B cell (primary cell): ENCODE data around the gene GRAP. TPM values are rescaled to one million over a fixed set of nuclear protein-coding genes. Genes with fewer than 3 reads are reported as not detected.
"Not testable (repeated sequence)": the region's sequence is repeated elsewhere in the genome, so short reads cannot be mapped to it uniquely, and the experiment has no call there.

Experiments used
- ATAC-seq: fragments of 200-7000 bp; cut with Tn5 transposase; one replicate; pipeline ENCODE4 v1.10.0; 2021; ENCODE audit warnings: low read depth, mild to moderate bottlenecking, moderate number of reproducible peaks, moderate library complexity
- CTCF ChIA-PET: fragments of 350-600 bp; sonication (Branson Sonifier 250); formaldehyde crosslinking; loops from one replicate; lab custom pipeline; 2021; ENCODE audit warnings: antibody characterized with exemption, inconsistent platforms; lab: Charles Lee
- POLR2A ChIA-PET: fragments of 350-600 bp; sonication (Branson Sonifier 250); formaldehyde crosslinking; loops from one replicate; lab custom pipeline; 2021; ENCODE audit warnings: antibody characterized with exemption; lab: Charles Lee
- DNase-seq: peaks from one replicate; pipeline ENCODE4 v3.0.0; 2013
- H2AFZ ChIP-seq: 2 replicates; pipeline ENCODE4 v1.6.1; 2012; ENCODE audit warnings: mild to moderate bottlenecking, low read depth, low read length; ENCODE audit not compliant: insufficient read depth, poor library complexity, severe bottlenecking
- H3K27ac ChIP-seq, 2 donors: 1 replicate in 1 of 2; 2 replicates in 1 of 2; pipeline ENCODE4 v1.5.1; 2012 to 2013; ENCODE audit warnings: low read length in 2 of 2, mild to moderate bottlenecking in 2 of 2, moderate library complexity in 1 of 2
- H3K27me3 ChIP-seq, 4 experiments: fragments of 200-600 bp in 1 of 4; sonication (generic) in 1 of 4; replicated peaks in 1 of 4; 1 replicate in 2 of 4; 2 replicates in 2 of 4; pipeline versions ENCODE4 v1.6.1 to v1.7.0; 2013 to 2016; ENCODE audit warnings: low read length in 3 of 4, mild to moderate bottlenecking in 2 of 4, mixed read lengths in 1 of 4, moderate library complexity in 1 of 4; ENCODE audit not compliant: insufficient read depth in 4 of 4, control insufficient read depth in 3 of 4; ENCODE audit errors: control extremely low read depth in 1 of 4
- H3K36me3 ChIP-seq, 2 experiments: replicated peaks in 1 of 2; 1 replicate in 1 of 2; 2 replicates in 1 of 2; pipeline versions ENCODE4 v1.6.1 to v1.7.1; 2013; ENCODE audit warnings: low read length in 1 of 2; ENCODE audit not compliant: insufficient read depth in 2 of 2, control insufficient read depth in 1 of 2; ENCODE audit errors: control extremely low read depth in 1 of 2, extremely low read depth in 1 of 2
- H3K4me1 ChIP-seq, 2 donors: fragments of 200-600 bp in 1 of 2; sonication (generic) in 1 of 2; 1 replicate in 1 of 2; 2 replicates in 1 of 2; pipeline versions ENCODE4 v1.5.1 to v1.6.1; 2013 to 2017; ENCODE audit warnings: low read length in 2 of 2; ENCODE audit not compliant: control insufficient read depth in 2 of 2, insufficient read depth in 2 of 2
- H3K4me2 ChIP-seq: replicated peaks from 2 replicates; pipeline ENCODE3; 2012; ENCODE audit warnings: mild to moderate bottlenecking, low read depth, low read length; ENCODE audit not compliant: poor library complexity, severe bottlenecking
- H3K4me3 ChIP-seq, 5 experiments: fragments of 200-600 bp in 1 of 5; sonication (generic) in 1 of 5; 1 replicate in 3 of 5; 2 replicates in 2 of 5; pipeline versions ENCODE4 v1.5.1 to v1.7.0; 2011 to 2016; ENCODE audit warnings: low read length in 4 of 5, mild to moderate bottlenecking in 4 of 5, low read depth in 2 of 5, control low read depth in 1 of 5, moderate library complexity in 1 of 5; ENCODE audit not compliant: insufficient read depth in 1 of 5; ENCODE audit errors: control extremely low read depth in 1 of 5, extremely low read depth in 1 of 5
- H3K79me2 ChIP-seq: fragments of 200-600 bp; sonication (generic); one replicate; pipeline ENCODE4 v1.6.0; 2016; ENCODE audit warnings: low read length; ENCODE audit not compliant: control insufficient read depth, insufficient read depth
- H3K9ac ChIP-seq: fragments of 200-600 bp; sonication (generic); 2 replicates; pipeline ENCODE4 v1.6.1; 2017; ENCODE audit warnings: mild to moderate bottlenecking, low read length, moderate library complexity
- H3K9me3 ChIP-seq, 3 donors: one replicate each; pipeline versions ENCODE4 v1.6.1 to v1.7.1; 2013; ENCODE audit warnings: low read length in 2 of 3; ENCODE audit not compliant: control insufficient read depth in 2 of 3, insufficient read depth in 1 of 3; ENCODE audit errors: control extremely low read depth in 1 of 3
- H4K20me1 ChIP-seq: 2 replicates; pipeline ENCODE4 v1.6.0; 2012; ENCODE audit warnings: mild to moderate bottlenecking, low read length; ENCODE audit not compliant: insufficient read depth, control insufficient read depth, poor library complexity, severe bottlenecking
- H3K27ac Mint-ChIP-seq: one replicate; pipeline ENCODE4 v1.8.0; 2021; ENCODE audit warnings: mixed read lengths
- H3K27me3 Mint-ChIP-seq: one replicate; pipeline ENCODE4 v1.8.0; 2021; ENCODE audit warnings: mixed read lengths
- H3K4me1 Mint-ChIP-seq: one replicate; pipeline ENCODE4 v1.8.0; 2021; ENCODE audit warnings: mixed read lengths
- H3K4me3 Mint-ChIP-seq: one replicate; pipeline ENCODE4 v1.8.0; 2021; ENCODE audit warnings: mixed read lengths
- H3K9me3 Mint-ChIP-seq: one replicate; pipeline ENCODE4 v1.8.0; 2022; ENCODE audit warnings: mixed read lengths; ENCODE audit not compliant: insufficient read depth
- CTCF ChIP-seq: fragments of 200-600 bp; IDR thresholded peaks from one replicate; pipeline ENCODE4 v1.8.0; 2022; ENCODE audit warnings: antibody characterized with exemption, mild to moderate bottlenecking
- WGBS: methylation state at CpG from one replicate; pipeline ENCODE4 v1.1.5; 2013; ENCODE audit warnings: missing lambda C conversion rate; ENCODE audit not compliant: insufficient coverage; 5-methylcytosine and 5-hydroxymethylcytosine counted together
- intact Hi-C: fragments of 100-400 bp; cut with micrococcal nuclease; formaldehyde crosslinking; loops from one replicate; pipeline ENCODE4 v1.10.0; 2022
- polyA plus RNA-seq: library from polyadenylated mRNA; depleted of rRNA; stranded (reverse); fragments of >200 nt; gene quantifications from 2 replicates; pipeline ENCODE4 v1.2.3, GENCODE V29; 2012
- total RNA-seq, 2 donors: library from RNA; stranded (reverse); fragments of 120-200 nt in 1 of 2; gene quantifications; 1 replicate in 1 of 2; 2 replicates in 1 of 2; pipeline versions ENCODE4 v1.2.3 to v1.2.4, GENCODE V29; 2013 to 2022

GRAP gene
- total and polyA plus RNA-seq, 2 donors (not counting 1 experiment from before 2014, with no cell fraction given) = 59.8 to 93.2 TPM

DNA sequence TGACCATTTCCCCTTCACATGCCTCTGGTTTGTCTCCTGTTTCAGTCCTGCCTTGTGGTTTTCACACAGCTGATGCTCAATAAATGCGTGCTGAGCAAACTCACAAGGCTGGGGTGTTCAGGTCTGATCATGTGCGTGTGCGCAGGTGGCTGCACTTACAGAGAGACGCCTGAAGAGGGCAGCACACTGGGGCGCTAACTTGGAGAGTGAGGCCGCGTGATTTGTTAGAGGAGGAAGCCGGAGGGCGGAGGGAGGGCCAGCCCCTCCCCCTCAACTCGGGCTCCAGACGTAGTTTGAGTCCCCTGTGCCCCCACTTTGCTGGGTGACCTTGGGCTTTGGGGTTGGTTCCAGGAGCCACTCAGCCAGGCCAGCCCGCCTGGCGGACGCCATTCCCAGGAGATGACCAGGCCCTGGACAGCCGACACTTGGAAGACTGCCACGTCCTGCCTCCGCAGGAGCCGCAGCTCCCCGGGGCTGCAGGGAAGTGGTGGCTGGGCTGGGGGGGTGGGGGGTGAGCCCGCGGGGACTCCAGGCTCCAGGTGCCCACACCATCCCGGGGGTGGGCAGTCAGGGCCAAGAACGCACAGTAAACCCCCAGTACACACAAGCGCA lies 14.3 kb downstream of the GRAP start:
- DNase-seq, H3K27ac Mint-ChIP-seq, POLR2A ChIA-PET, H3K4me1 ChIP-seq, H3K27ac ChIP-seq, H3K4me3 Mint-ChIP-seq, H4K20me1 ChIP-seq, H3K79me2 ChIP-seq, H3K4me3 ChIP-seq, intact Hi-C loops, H3K36me3 ChIP-seq, H3K27me3 Mint-ChIP-seq, H3K27me3 ChIP-seq, H3K9ac ChIP-seq, H3K4me2 ChIP-seq, H3K9me3 Mint-ChIP-seq, H2AFZ ChIP-seq, H3K4me1 Mint-ChIP-seq, H3K9me3 ChIP-seq, CTCF ChIA-PET: not testable (repeated sequence)
- ATAC-seq = peak; percentile 84
- WGBS = no CpG with 5 or more reads among the region's 24 CpGs

DNA sequence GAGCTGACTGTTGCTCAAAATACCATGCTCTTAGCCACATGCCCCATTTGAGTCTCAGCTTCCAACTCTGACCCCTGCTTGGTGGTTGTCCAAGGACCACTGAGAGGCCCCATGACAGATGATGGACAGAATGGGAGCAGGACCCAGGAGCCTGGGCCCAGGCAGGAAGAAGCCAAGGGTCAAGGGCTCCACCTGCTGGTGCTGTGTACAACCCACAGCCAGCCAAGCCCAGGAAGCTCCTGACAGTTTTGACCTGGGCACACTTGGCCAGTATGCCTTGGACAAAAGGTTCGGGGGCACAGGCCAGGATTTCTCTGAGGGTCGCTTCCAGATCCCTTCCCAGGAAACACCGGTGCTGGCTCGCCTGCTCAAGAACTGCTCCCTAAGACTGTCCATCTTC lies 15.0 kb downstream of the GRAP start:
- peak; percentile 21 for TF ChIP-seq CTCF
- H3K27me3 Mint-ChIP-seq, H3K4me1 Mint-ChIP-seq, H3K27me3 ChIP-seq, H3K9ac ChIP-seq, H3K36me3 ChIP-seq, H3K4me1 ChIP-seq, H4K20me1 ChIP-seq, H3K4me3 Mint-ChIP-seq, H3K27ac Mint-ChIP-seq, H3K4me2 ChIP-seq, H3K4me3 ChIP-seq, H3K79me2 ChIP-seq, DNase-seq, H2AFZ ChIP-seq, H3K9me3 Mint-ChIP-seq, CTCF ChIA-PET, intact Hi-C loops, POLR2A ChIA-PET, H3K9me3 ChIP-seq: not testable (repeated sequence)
- H3K27ac ChIP-seq = peak overlapping the region in 1 of 2 donors; percentile 30
- WGBS = no CpG with 5 or more reads among the region's 4 CpGs
- peak; percentile 42 for ATAC-seq

DNA sequence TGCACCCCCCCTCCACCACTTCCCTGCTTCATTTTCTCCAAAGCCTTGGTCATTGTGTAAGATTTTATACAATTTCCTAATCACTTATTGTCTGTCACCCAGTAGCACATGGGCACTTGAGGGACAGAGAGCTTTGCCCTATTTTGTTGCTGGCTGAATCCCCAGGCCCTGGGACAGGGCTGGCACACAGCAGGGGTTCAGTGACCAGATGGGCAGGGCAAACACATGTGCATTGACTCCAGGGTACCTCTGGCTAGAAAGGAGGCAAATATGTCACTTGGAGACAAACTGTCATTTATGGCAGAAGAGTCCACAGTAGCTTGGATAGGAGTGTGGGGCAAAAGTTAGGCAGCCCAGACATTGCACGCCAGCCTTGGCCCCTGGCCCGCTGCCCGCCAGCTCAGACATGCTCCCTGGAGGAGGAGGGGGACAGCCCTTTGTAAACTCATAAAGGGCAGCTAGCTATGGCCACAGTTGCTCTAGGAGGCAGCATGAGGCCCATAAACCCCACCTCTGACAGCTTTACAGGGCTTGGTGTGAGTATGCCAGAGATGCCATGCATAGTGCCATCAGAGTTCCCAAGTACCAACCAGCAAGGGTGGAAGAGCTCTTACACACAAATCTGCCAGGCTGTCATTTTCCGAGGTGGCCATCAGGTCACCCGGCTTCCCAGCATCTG lies 15.8 kb downstream of the GRAP start:
- CTCF ChIA-PET, DNase-seq, H3K4me3 ChIP-seq, ATAC-seq, intact Hi-C loops, H3K79me2 ChIP-seq, H3K27ac ChIP-seq, H3K9ac ChIP-seq, H3K4me1 Mint-ChIP-seq, POLR2A ChIA-PET, H3K4me1 ChIP-seq, H3K27ac Mint-ChIP-seq, H3K9me3 Mint-ChIP-seq, H2AFZ ChIP-seq, H3K36me3 ChIP-seq, H3K4me3 Mint-ChIP-seq, H4K20me1 ChIP-seq, H3K4me2 ChIP-seq, H3K27me3 Mint-ChIP-seq, H3K9me3 ChIP-seq, H3K27me3 ChIP-seq: not testable (repeated sequence)
- no CpG with 5 or more reads among the region's 5 CpGs for WGBS
